Measurements from ENCODE around the gene TSPO2.

DNA sequence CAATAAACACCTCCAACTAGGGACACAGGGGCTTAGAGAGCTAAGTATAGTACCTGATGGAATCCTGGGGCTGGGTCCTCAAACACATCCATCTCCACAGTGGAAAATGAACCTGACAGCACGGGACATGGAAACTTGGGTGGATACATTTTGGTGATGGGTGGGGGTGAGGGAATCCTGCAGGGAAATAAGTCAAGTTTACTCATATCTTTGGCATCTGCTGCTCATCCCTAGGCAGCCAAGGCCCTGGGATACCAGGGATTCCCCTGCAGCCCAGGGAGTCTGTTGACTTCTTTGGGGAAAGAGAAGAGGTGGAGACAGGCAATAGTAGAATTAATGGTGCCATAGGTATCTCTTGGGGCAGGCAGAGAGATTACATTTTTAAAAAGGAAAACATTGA lies 17.3 kb downstream of the TSPO2 start:
- TF ChIP-seq, protein P1, sequence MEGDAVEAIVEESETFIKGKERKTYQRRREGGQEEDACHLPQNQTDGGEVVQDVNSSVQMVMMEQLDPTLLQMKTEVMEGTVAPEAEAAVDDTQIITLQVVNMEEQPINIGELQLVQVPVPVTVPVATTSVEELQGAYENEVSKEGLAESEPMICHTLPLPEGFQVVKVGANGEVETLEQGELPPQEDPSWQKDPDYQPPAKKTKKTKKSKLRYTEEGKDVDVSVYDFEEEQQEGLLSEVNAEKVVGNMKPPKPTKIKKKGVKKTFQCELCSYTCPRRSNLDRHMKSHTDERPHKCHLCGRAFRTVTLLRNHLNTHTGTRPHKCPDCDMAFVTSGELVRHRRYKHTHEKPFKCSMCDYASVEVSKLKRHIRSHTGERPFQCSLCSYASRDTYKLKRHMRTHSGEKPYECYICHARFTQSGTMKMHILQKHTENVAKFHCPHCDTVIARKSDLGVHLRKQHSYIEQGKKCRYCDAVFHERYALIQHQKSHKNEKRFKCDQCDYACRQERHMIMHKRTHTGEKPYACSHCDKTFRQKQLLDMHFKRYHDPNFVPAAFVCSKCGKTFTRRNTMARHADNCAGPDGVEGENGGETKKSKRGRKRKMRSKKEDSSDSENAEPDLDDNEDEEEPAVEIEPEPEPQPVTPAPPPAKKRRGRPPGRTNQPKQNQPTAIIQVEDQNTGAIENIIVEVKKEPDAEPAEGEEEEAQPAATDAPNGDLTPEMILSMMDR (IDR thresholded peaks at IDR 0.05), result no peak
- no peak for TF ChIP-seq POLR2A (IDR thresholded peaks at IDR 0.05)
- TF ChIP-seq POLR2AphosphoS5 (IDR thresholded peaks at IDR 0.05), result no peak
- no peak for TF ChIP-seq EP300 (IDR thresholded peaks at IDR 0.05)

Data from upper lobe of left lung (tissue), 4 donors.